ENCODE data around the gene SLC9A7.

SLC9A7 gene

GRCh38 chrX:46698691-46699090 is 60.2 kb downstream of the SLC9A7 start:
- DNase-seq: no peak
- no peak overlapping the region for H2AK5ac ChIP-seq (ENCODE audit: low read length)
- H4K5ac ChIP-seq (ENCODE audit: low read length): no peak overlapping the region
- H3K79me2 ChIP-seq (ENCODE audit: control insufficient read depth, insufficient read depth, low read length): no peaks in the 10 kb centered on the region
- no peaks in the 10 kb centered on the region for H3K4me1 ChIP-seq (ENCODE audit: control insufficient read depth, low read depth, low read length)
- H3K4ac ChIP-seq (ENCODE audit: low read depth, low read length): no peak overlapping the region
- H3K4me2 ChIP-seq (ENCODE audit: low read length): no peak overlapping the region
- no peak overlapping the region for H3K9ac ChIP-seq (ENCODE audit: low read length)
- no peak overlapping the region for H2BK15ac ChIP-seq (replicated peaks; ENCODE audit: low read depth)
- no peak overlapping the region for H2BK5ac ChIP-seq (ENCODE audit: low read length)
- no peak overlapping the region for H3K56ac ChIP-seq (ENCODE audit: low read length)
- H3K4me3 ChIP-seq (ENCODE audit: low read length): no peak overlapping the region
- H4K8ac ChIP-seq (ENCODE audit: low read depth, low read length): no peak overlapping the region
- H3K27me3 ChIP-seq (ENCODE audit: insufficient read depth, low read length, poor library complexity): no peaks in the 10 kb centered on the region
- WGBS (ENCODE audit: extremely low coverage, insufficient coverage, low lambda C conversion rate): no CpG with 5 or more reads among the region's 3 CpGs
- H2BK120ac ChIP-seq (ENCODE audit: low read depth, low read length): no peak overlapping the region
- no peaks in the 10 kb centered on the region for H3K36me3 ChIP-seq (ENCODE audit: control insufficient read depth, insufficient read depth, low read length)
- no peaks in the 10 kb centered on the region for H3K79me1 ChIP-seq (ENCODE audit: low read length)
- H3K23ac ChIP-seq (ENCODE audit: low read length): no peak overlapping the region
- no peak overlapping the region for H3K27ac ChIP-seq (ENCODE audit: low read depth, low read length)
- no peak overlapping the region for H3K18ac ChIP-seq (ENCODE audit: low read length)

- Histone ChIP-seq H3K9ac (ENCODE audit: low read length) (no peak overlapping the region), H3K4ac (ENCODE audit: low read depth, low read length) (no peak overlapping the region), H3K79me2 (ENCODE audit: control insufficient read depth, insufficient read depth, low read length) (no peaks in the 10 kb centered on the region), H3K36me3 (ENCODE audit: control insufficient read depth, insufficient read depth, low read length) (no peaks in the 10 kb centered on the region), H3K4me2 (ENCODE audit: low read length) (no peak overlapping the region), H2AK5ac (ENCODE audit: low read length) (no peak overlapping the region), H3K4me1 (ENCODE audit: control insufficient read depth, low read depth, low read length) (no peaks in the 10 kb centered on the region), H3K4me3 (ENCODE audit: low read length) (no peak overlapping the region), H2BK5ac (ENCODE audit: low read length) (no peak overlapping the region), H3K18ac (ENCODE audit: low read length) (no peak overlapping the region), H2BK15ac (replicated peaks; ENCODE audit: low read depth) (no peak overlapping the region), H3K79me1 (ENCODE audit: low read length) (no peaks in the 10 kb centered on the region), H3K27ac (ENCODE audit: low read depth, low read length) (no peak overlapping the region), H3K23ac (ENCODE audit: low read length) (no peak overlapping the region), H2BK120ac (ENCODE audit: low read depth, low read length) (no peak overlapping the region), H4K5ac (ENCODE audit: low read length) (no peak overlapping the region), H3K27me3 (ENCODE audit: insufficient read depth, low read length, poor library complexity) (no peaks in the 10 kb centered on the region), H4K8ac (ENCODE audit: low read depth, low read length) (no peak overlapping the region), H3K56ac (ENCODE audit: low read length) (no peak overlapping the region)
- DNase-seq: no peak
- no CpG with 5 or more reads among the region's 1 CpG for WGBS (ENCODE audit: extremely low coverage, insufficient coverage, low lambda C conversion rate)
These were observed 63.4 kb downstream of the SLC9A7 start for GRCh38 chrX:46695491-46695890.

GRCh38 chrX:46694549-46694948 is 64.4 kb downstream of the SLC9A7 start:
- Histone ChIP-seq H3K27me3 (ENCODE audit: insufficient read depth, low read length, poor library complexity) (no peaks in the 10 kb centered on the region), H3K4me3 (ENCODE audit: low read length) (no peak overlapping the region), H2BK120ac (ENCODE audit: low read depth, low read length) (no peak overlapping the region), H3K4me2 (ENCODE audit: low read length) (no peak overlapping the region), H3K9ac (ENCODE audit: low read length) (no peak overlapping the region), H2BK15ac (replicated peaks; ENCODE audit: low read depth) (no peak overlapping the region), H4K8ac (ENCODE audit: low read depth, low read length) (no peak overlapping the region), H3K56ac (ENCODE audit: low read length) (no peak overlapping the region), H2BK5ac (ENCODE audit: low read length) (no peak overlapping the region), H3K4me1 (ENCODE audit: control insufficient read depth, low read depth, low read length) (no peaks in the 10 kb centered on the region), H4K5ac (ENCODE audit: low read length) (no peak overlapping the region), H3K4ac (ENCODE audit: low read depth, low read length) (no peak overlapping the region), H3K36me3 (ENCODE audit: control insufficient read depth, insufficient read depth, low read length) (no peaks in the 10 kb centered on the region), H3K18ac (ENCODE audit: low read length) (no peak overlapping the region), H2AK5ac (ENCODE audit: low read length) (no peak overlapping the region), H3K23ac (ENCODE audit: low read length) (no peak overlapping the region), H3K27ac (ENCODE audit: low read depth, low read length) (no peak overlapping the region), H3K79me2 (ENCODE audit: control insufficient read depth, insufficient read depth, low read length) (no peaks in the 10 kb centered on the region), H3K79me1 (ENCODE audit: low read length) (no peaks in the 10 kb centered on the region)
- WGBS (ENCODE audit: extremely low coverage, insufficient coverage, low lambda C conversion rate): no CpG with 5 or more reads among the region's 2 CpGs
- no peak for DNase-seq

GRCh38 chrX:46693149-46693548 is 65.8 kb downstream of the SLC9A7 start:
- no peak for DNase-seq
- WGBS (ENCODE audit: extremely low coverage, insufficient coverage, low lambda C conversion rate): no CpG with 5 or more reads among the region's 2 CpGs
- Histone ChIP-seq H2BK5ac (ENCODE audit: low read length) (no peak overlapping the region), H3K4me3 (ENCODE audit: low read length) (no peak overlapping the region), H3K36me3 (ENCODE audit: control insufficient read depth, insufficient read depth, low read length) (no peaks in the 10 kb centered on the region), H3K9ac (ENCODE audit: low read length) (no peak overlapping the region), H3K4ac (ENCODE audit: low read depth, low read length) (no peak overlapping the region), H4K5ac (ENCODE audit: low read length) (no peak overlapping the region), H3K56ac (ENCODE audit: low read length) (no peak overlapping the region), H2BK120ac (ENCODE audit: low read depth, low read length) (no peak overlapping the region), H2BK15ac (replicated peaks; ENCODE audit: low read depth) (no peak overlapping the region), H3K79me2 (ENCODE audit: control insufficient read depth, insufficient read depth, low read length) (no peaks in the 10 kb centered on the region), H3K27ac (ENCODE audit: low read depth, low read length) (no peak overlapping the region), H3K4me1 (ENCODE audit: control insufficient read depth, low read depth, low read length) (no peaks in the 10 kb centered on the region), H3K79me1 (ENCODE audit: low read length) (no peaks in the 10 kb centered on the region), H3K23ac (ENCODE audit: low read length) (no peak overlapping the region), H4K8ac (ENCODE audit: low read depth, low read length) (no peak overlapping the region), H3K18ac (ENCODE audit: low read length) (no peak overlapping the region), H2AK5ac (ENCODE audit: low read length) (no peak overlapping the region), H3K27me3 (ENCODE audit: insufficient read depth, low read length, poor library complexity) (no peaks in the 10 kb centered on the region), H3K4me2 (ENCODE audit: low read length) (no peak overlapping the region)

- no peak for DNase-seq
- Histone ChIP-seq H3K18ac (ENCODE audit: low read length) (no peak overlapping the region), H2BK120ac (ENCODE audit: low read depth, low read length) (no peak overlapping the region), H3K4me2 (ENCODE audit: low read length) (no peak overlapping the region), H3K4me1 (ENCODE audit: control insufficient read depth, low read depth, low read length) (no peaks in the 10 kb centered on the region), H3K23ac (ENCODE audit: low read length) (no peak overlapping the region), H2BK5ac (ENCODE audit: low read length) (no peak overlapping the region), H2AK5ac (ENCODE audit: low read length) (no peak overlapping the region), H3K56ac (ENCODE audit: low read length) (no peak overlapping the region), H3K36me3 (ENCODE audit: control insufficient read depth, insufficient read depth, low read length) (no peaks in the 10 kb centered on the region), H2BK15ac (replicated peaks; ENCODE audit: low read depth) (no peak overlapping the region), H3K9ac (ENCODE audit: low read length) (no peak overlapping the region), H3K27me3 (ENCODE audit: insufficient read depth, low read length, poor library complexity) (no peaks in the 10 kb centered on the region), H4K5ac (ENCODE audit: low read length) (no peak overlapping the region), H4K8ac (ENCODE audit: low read depth, low read length) (no peak overlapping the region), H3K27ac (ENCODE audit: low read depth, low read length) (no peak overlapping the region), H3K4ac (ENCODE audit: low read depth, low read length) (no peak overlapping the region), H3K4me3 (ENCODE audit: low read length) (no peak overlapping the region), H3K79me2 (ENCODE audit: control insufficient read depth, insufficient read depth, low read length) (no peaks in the 10 kb centered on the region), H3K79me1 (ENCODE audit: low read length) (no peaks in the 10 kb centered on the region)
- no CpG with 5 or more reads among the region's 2 CpGs for WGBS (ENCODE audit: extremely low coverage, insufficient coverage, low lambda C conversion rate)
These were observed 68.1 kb downstream of the SLC9A7 start for GRCh38 chrX:46690818-46691217.

- Histone ChIP-seq H3K56ac (ENCODE audit: low read length) (no peak overlapping the region), H3K4ac (ENCODE audit: low read depth, low read length) (no peak overlapping the region), H2BK15ac (replicated peaks; ENCODE audit: low read depth) (no peak overlapping the region), H3K79me1 (ENCODE audit: low read length) (no peaks in the 10 kb centered on the region), H3K18ac (ENCODE audit: low read length) (no peak overlapping the region), H3K79me2 (ENCODE audit: control insufficient read depth, insufficient read depth, low read length) (no peaks in the 10 kb centered on the region), H3K23ac (ENCODE audit: low read length) (no peak overlapping the region), H3K4me2 (ENCODE audit: low read length) (no peak overlapping the region), H3K4me1 (ENCODE audit: control insufficient read depth, low read depth, low read length) (no peaks in the 10 kb centered on the region), H3K4me3 (ENCODE audit: low read length) (no peak overlapping the region), H2BK5ac (ENCODE audit: low read length) (no peak overlapping the region), H3K36me3 (ENCODE audit: control insufficient read depth, insufficient read depth, low read length) (no peaks in the 10 kb centered on the region), H3K27ac (ENCODE audit: low read depth, low read length) (no peak overlapping the region), H4K8ac (ENCODE audit: low read depth, low read length) (no peak overlapping the region), H2AK5ac (ENCODE audit: low read length) (no peak overlapping the region), H4K5ac (ENCODE audit: low read length) (no peak overlapping the region), H2BK120ac (ENCODE audit: low read depth, low read length) (no peak overlapping the region), H3K9ac (ENCODE audit: low read length) (no peak overlapping the region), H3K27me3 (ENCODE audit: insufficient read depth, low read length, poor library complexity) (no peaks in the 10 kb centered on the region)
- no peak for DNase-seq
- no CpG with 5 or more reads among the region's 2 CpGs for WGBS (ENCODE audit: extremely low coverage, insufficient coverage, low lambda C conversion rate)
These were observed 71.3 kb downstream of the SLC9A7 start for GRCh38 chrX:46687619-46688018.
